HCT116 (cell line): Measurements from ENCODE around the gene ZNF787. TPM values are rescaled to one million over a fixed set of nuclear protein-coding genes. Genes with fewer than 3 reads are reported as not detected.

ENCODE experiments used
- ATAC-seq: fragments of 200-7000 bp; cut with Tn5 transposase; 2 replicates; pipeline ENCODE4 v1.9.1; 2020; ENCODE audit warnings: mild to moderate bottlenecking, moderate library complexity
- BruUV-seq: library from RNA; stranded (reverse); fragments of 400-500 nt; replicated peaks from 2 replicates; lab custom pipeline; 2021; lab: Mats Ljungman, UMichigan
- CTCF ChIA-PET: fragments of 300-600 bp; sonication (Branson Sonifier 250); formaldehyde crosslinking; loops from one replicate; lab custom pipeline; 2021; ENCODE audit warnings: antibody characterized with exemption; lab: Charles Lee
- POLR2A ChIA-PET: fragments of 300-600, 350-600 bp; sonication (Branson Sonifier 250); formaldehyde crosslinking; loops from one replicate; lab custom pipeline; 2021; ENCODE audit warnings: antibody characterized with exemption; lab: Charles Lee
- RAD21 ChIA-PET, 2 experiments: fragments of 300-600 bp; sonication (Branson Sonifier 250); formaldehyde crosslinking; loops; one replicate each; lab custom pipeline; 2023; ENCODE audit warnings: low total read pairs in 2 of 2; ENCODE audit not compliant: uncharacterized antibody in 2 of 2, unreplicated experiment in 2 of 2, low non-redundant PET in 1 of 2; lab: Charles Lee
- DNase-seq: peaks from one replicate; pipeline ENCODE4 v3.0.0-alpha.2; 2010; ENCODE audit warnings: low read depth, low spot score
- H2AFZ ChIP-seq: fragments of 200-600 bp; shearing (Covaris generic), sonication (generic); 2 replicates; pipeline ENCODE4 v1.6.1; 2017; ENCODE audit warnings: low read depth, mixed run types, mixed read lengths, antibody characterized with exemption, low read length; ENCODE audit not compliant: poor library complexity, severe bottlenecking
- H3K27ac ChIP-seq: 2 replicates; pipeline ENCODE4 v1.5.1; 2012; ENCODE audit warnings: low read depth, low read length
- H3K27me3 ChIP-seq: fragments of 200-600 bp; sonication (generic); 2 replicates; pipeline ENCODE4 v1.6.1; 2016; ENCODE audit warnings: mixed run types, low read length, mixed read lengths; ENCODE audit not compliant: insufficient read depth
- H3K36me3 ChIP-seq, 2 experiments: fragments of 200-500 bp in 1 of 2; fragments of 200-600 bp in 1 of 2; sonication (Bioruptor generic) in 1 of 2; sonication (generic) in 1 of 2; 2 replicates each; pipeline versions ENCODE4 v1.5.1 to v1.6.1; 2014 to 2016; ENCODE audit warnings: low read length in 2 of 2, inconsistent platforms in 1 of 2, mixed read lengths in 1 of 2, mixed run types in 1 of 2; ENCODE audit not compliant: insufficient read depth in 2 of 2, control insufficient read depth in 1 of 2
- H3K4me1 ChIP-seq, 2 experiments: fragments of 200-600 bp in 1 of 2; sonication (generic) in 1 of 2; 2 replicates each; pipeline versions ENCODE4 v1.5.1 to v1.6.1; 2012 to 2017; ENCODE audit warnings: low read length in 2 of 2, inconsistent platforms in 1 of 2, mild to moderate bottlenecking in 1 of 2, mixed read lengths in 1 of 2, mixed run types in 1 of 2, moderate library complexity in 1 of 2; ENCODE audit not compliant: insufficient read depth in 2 of 2, control insufficient read depth in 1 of 2
- H3K4me2 ChIP-seq: fragments of 200-600 bp; sonication (generic); 2 replicates; pipeline ENCODE4 v1.6.1; 2017; ENCODE audit warnings: mixed run types, low read length, mixed read lengths
- H3K4me3 ChIP-seq, 2 experiments: fragments of 200-600 bp in 1 of 2; sonication (generic) in 1 of 2; replicated peaks in 1 of 2; 2 replicates each; pipeline ENCODE4 v1.5.1; 2011 to 2016; ENCODE audit warnings: low read length in 2 of 2, control low read depth in 1 of 2, low read depth in 1 of 2, mild to moderate bottlenecking in 1 of 2, mixed read lengths in 1 of 2, mixed run types in 1 of 2
- H3K79me2 ChIP-seq: fragments of 200-600 bp; sonication (generic); 2 replicates; pipeline ENCODE4 v1.6.1; 2017; ENCODE audit warnings: mild to moderate bottlenecking, mixed run types, low read length, moderate library complexity, mixed read lengths; ENCODE audit not compliant: insufficient read depth
- H3K9ac ChIP-seq: fragments of 200-600 bp; sonication (generic); 2 replicates; pipeline ENCODE4 v1.6.1; 2016; ENCODE audit warnings: low read length, mixed read lengths
- H3K9me2 ChIP-seq: fragments of 200-600 bp; sonication (generic), shearing (Covaris generic); 2 replicates; pipeline ENCODE4 v1.6.1; 2017; ENCODE audit warnings: mixed run types, mild to moderate bottlenecking, moderate library complexity; ENCODE audit not compliant: insufficient read depth
- H3K9me3 ChIP-seq, 2 experiments: fragments of 200-500 bp in 1 of 2; fragments of 200-600 bp in 1 of 2; sonication (Bioruptor generic) in 1 of 2; sonication (generic) in 1 of 2; 2 replicates each; pipeline ENCODE4 v1.6.1; 2014 to 2017; ENCODE audit warnings: low read length in 2 of 2, mixed read lengths in 2 of 2, inconsistent platforms in 1 of 2, low read depth in 1 of 2, mild to moderate bottlenecking in 1 of 2, mixed run types in 1 of 2, moderate library complexity in 1 of 2; ENCODE audit not compliant: control insufficient read depth in 1 of 2, insufficient read depth in 1 of 2
- H4K20me1 ChIP-seq: fragments of 200-600 bp; sonication (generic), shearing (Covaris generic); 2 replicates; pipeline ENCODE4 v1.6.1; 2017; ENCODE audit warnings: mixed run types, mild to moderate bottlenecking, moderate library complexity; ENCODE audit not compliant: insufficient read depth
- ATF3 ChIP-seq: IDR thresholded peaks from 2 replicates; pipeline ENCODE4 v1.6.1; 2012
- CBX3 ChIP-seq: IDR thresholded peaks from 2 replicates; pipeline ENCODE4 v1.6.1; 2012; ENCODE audit warnings: low read depth
- CEBPB ChIP-seq: IDR thresholded peaks from 2 replicates; pipeline ENCODE4 v1.6.1; 2012; ENCODE audit warnings: low read depth
- EGR1 ChIP-seq: IDR thresholded peaks from 2 replicates; pipeline ENCODE4 v1.6.1; 2012; ENCODE audit warnings: low read depth
- EZH2phosphoT487 ChIP-seq: fragments of 200-600 bp; IDR thresholded peaks from 2 replicates; pipeline ENCODE4 v1.6.1; 2018; ENCODE audit warnings: antibody characterized with exemption, borderline replicate concordance
- MAX ChIP-seq: IDR thresholded peaks from 2 replicates; pipeline ENCODE4 v1.6.1; 2012
- POLR2A ChIP-seq: IDR thresholded peaks from 2 replicates; pipeline ENCODE4 v1.7.0; 2011; ENCODE audit warnings: borderline replicate concordance; ENCODE audit not compliant: insufficient read depth, insufficient read length; ENCODE audit errors: extremely low read depth
- POLR2AphosphoS5 ChIP-seq: IDR thresholded peaks from 2 replicates; pipeline ENCODE4 v1.6.1; 2011; ENCODE audit warnings: mild to moderate bottlenecking, low read depth, low read length, moderate library complexity
- RAD21 ChIP-seq: IDR thresholded peaks from 2 replicates; pipeline ENCODE4 v1.6.1; 2012; ENCODE audit warnings: low read depth, mild to moderate bottlenecking
- REST ChIP-seq: IDR thresholded peaks from 2 replicates; pipeline ENCODE4 v1.6.1; 2012; ENCODE audit warnings: low read depth
- SIN3A ChIP-seq: IDR thresholded peaks from 2 replicates; pipeline ENCODE4 v1.6.1; 2012; ENCODE audit warnings: low read depth
- TCF7L2 ChIP-seq: IDR thresholded peaks from 2 replicates; pipeline ENCODE4 v1.7.0; 2011; ENCODE audit warnings: borderline replicate concordance, inconsistent platforms; ENCODE audit not compliant: insufficient read depth, insufficient read length; ENCODE audit errors: extremely low read depth
- YY1 ChIP-seq: IDR thresholded peaks from 2 replicates; pipeline ENCODE4 v1.6.1; 2011; ENCODE audit warnings: low read length, low read depth, moderate library complexity, mild to moderate bottlenecking; ENCODE audit not compliant: insufficient replicate concordance; ENCODE audit errors: extremely low read depth
- ZBTB33 ChIP-seq: IDR thresholded peaks from 2 replicates; pipeline ENCODE4 v1.6.1; 2011; ENCODE audit warnings: mild to moderate bottlenecking, low read length, moderate library complexity; ENCODE audit not compliant: insufficient replicate concordance; ENCODE audit errors: extremely low read depth
- intact Hi-C: fragments of 100-400 bp; cut with micrococcal nuclease; formaldehyde crosslinking; loops from 2 replicates; pipeline ENCODE4 v1.10.0; 2022
- total RNA-seq: library from RNA; stranded (reverse); gene quantifications from one replicate; pipeline ENCODE4 v1.2.1, GENCODE V29; 2021; ENCODE audit not compliant: unreplicated experiment

The ZNF787 gene
- total RNA-seq, 1 experiment from 2014 or later = 40.3 TPM

- Histone ChIP-seq H3K4me3 (no peak overlapping the region), H3K9me2 (no peaks in the 10 kb centered on the region), H3K27ac (no peak overlapping the region), H3K4me1 (no peaks in the 10 kb centered on the region), H3K36me3 (0 out of 4 replicates have a peak, but pooled peaks cover 0 to 2% of the 10 kb centered on the region in 2 experiments), H3K27me3 (no peaks in the 10 kb centered on the region), H2AFZ (no peak overlapping the region), H3K4me2 (no peak overlapping the region), H3K9ac (no peak overlapping the region), H4K20me1 (no peaks in the 10 kb centered on the region), H3K9me3 (no peaks in the 10 kb centered on the region), H3K79me2 (no peaks in the 10 kb centered on the region)
- ATAC-seq (no peak), DNase-seq (no peak)
- BruUV-seq = no TSS peak
- TF ChIP-seq EZH2phosphoT487 (no peak), CBX3 (no peak), MAX (no peak), ATF3 (no peak), RAD21 (no peak), POLR2AphosphoS5 (no peak)
- ChIA-PET POLR2A (no interaction called here), RAD21 (no interaction called here), CTCF (no interaction called here)
- intact Hi-C loops = no loop called here
These were observed 37.2 kb upstream of the ZNF787 start for GRCh38 chr19:56158170-56158757.

GRCh38 chr19:56156768-56157167 is 35.7 kb upstream of the ZNF787 start:
- Histone ChIP-seq H4K20me1 (no peaks in the 10 kb centered on the region), H3K36me3 (0 out of 4 replicates have a peak, but pooled peaks cover 0 to 2% of the 10 kb centered on the region in 2 experiments), H3K4me3 (no peak overlapping the region), H3K9me2 (no peaks in the 10 kb centered on the region), H2AFZ (no peak overlapping the region), H3K9me3 (no peaks in the 10 kb centered on the region), H3K27ac (no peak overlapping the region), H3K4me1 (no peaks in the 10 kb centered on the region), H3K9ac (no peak overlapping the region), H3K27me3 (no peaks in the 10 kb centered on the region), H3K79me2 (no peaks in the 10 kb centered on the region), H3K4me2 (no peak overlapping the region)
- ATAC-seq = no peak
- intact Hi-C loops = no loop called here
- DNase-seq = no peak
- ChIA-PET POLR2A (no interaction called here), CTCF (no interaction called here), RAD21 (no interaction called here)
- no TSS peak for BruUV-seq
- TF ChIP-seq ZBTB33 (no peak), RAD21 (no peak), ATF3 (no peak), SIN3A (no peak), REST (no peak), POLR2AphosphoS5 (no peak), YY1 (no peak), TCF7L2 (no peak), POLR2A (no peak), EGR1 (no peak), CEBPB (no peak)
